Ishikawa (cell line): Measurements from ENCODE around the gene NR2C2AP.

Experiments used
- CREB1 ChIP-seq: IDR thresholded peaks from 2 replicates; pipeline ENCODE4 v1.6.1; 2012; ENCODE audit warnings: low read depth
- EP300 ChIP-seq: IDR thresholded peaks from 2 replicates; pipeline ENCODE4 v1.6.1; 2012; ENCODE audit warnings: borderline replicate concordance
- FOXM1 ChIP-seq: IDR thresholded peaks from 2 replicates; pipeline ENCODE4 v1.6.1; 2012; ENCODE audit warnings: low read depth, borderline replicate concordance
- MAX ChIP-seq: IDR thresholded peaks from 2 replicates; pipeline ENCODE4 v1.6.1; 2012
- RAD21 ChIP-seq: IDR thresholded peaks from 2 replicates; pipeline ENCODE4 v1.6.1; 2012; ENCODE audit warnings: low read depth
- TAF1 ChIP-seq: IDR thresholded peaks from 2 replicates; pipeline ENCODE4 v1.6.1; 2012; ENCODE audit warnings: low read depth, mild to moderate bottlenecking
- TCF12 ChIP-seq: IDR thresholded peaks from 2 replicates; pipeline ENCODE4 v1.6.1; 2012; ENCODE audit warnings: low read depth
- TEAD4 ChIP-seq: IDR thresholded peaks from 2 replicates; pipeline ENCODE4 v1.6.1; 2012
- TF ChIP-seq, protein P1 (sequence below): IDR thresholded peaks from 2 replicates; pipeline ENCODE4 v1.6.1; 2012; ENCODE audit warnings: low read depth, mild to moderate bottlenecking
- TF ChIP-seq, protein P2 (sequence below): IDR thresholded peaks from 2 replicates; pipeline ENCODE4 v1.6.1; 2012

DNA sequence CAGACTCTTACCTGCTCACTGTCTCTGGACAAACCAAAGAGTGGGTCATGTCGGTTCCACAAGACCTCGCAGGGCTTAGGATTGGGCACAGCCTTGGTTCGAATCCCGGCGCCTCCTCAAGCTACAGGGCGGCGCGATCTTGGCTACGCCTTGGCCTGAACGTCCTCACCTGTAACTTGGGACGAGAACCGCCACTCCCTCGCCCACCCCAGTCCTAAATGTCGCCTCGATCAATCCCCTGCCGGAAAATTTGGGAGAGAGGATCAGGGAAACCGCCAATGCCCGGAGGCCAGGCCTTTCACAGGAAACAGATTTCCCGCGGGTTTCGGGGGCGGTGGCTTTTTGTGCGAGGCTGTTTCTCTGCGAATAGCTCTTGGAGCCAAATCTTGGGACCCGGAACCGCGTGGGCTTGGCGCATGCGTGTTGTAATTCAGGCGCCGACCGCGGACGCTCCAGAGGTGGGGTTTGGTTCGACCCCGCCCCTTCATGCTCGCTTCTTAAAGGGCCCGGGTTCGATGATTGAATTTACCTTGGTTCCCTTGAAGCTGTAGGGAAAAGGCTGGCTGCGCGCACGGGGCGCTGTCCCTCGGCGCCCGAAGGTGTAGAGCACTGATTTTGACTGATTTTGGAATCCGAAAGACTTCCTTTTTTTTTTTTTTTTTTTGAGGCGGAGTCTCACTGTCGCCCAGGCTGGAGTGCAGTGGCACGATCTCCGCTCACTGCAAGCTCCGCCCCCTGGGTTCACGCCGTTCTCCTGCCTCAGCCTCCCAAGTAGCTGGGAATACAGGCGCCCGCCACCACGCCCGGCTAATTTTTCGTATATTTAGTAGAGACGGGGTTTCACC, at the start of gene NR2C2AP:
- TF ChIP-seq, protein P1, sequence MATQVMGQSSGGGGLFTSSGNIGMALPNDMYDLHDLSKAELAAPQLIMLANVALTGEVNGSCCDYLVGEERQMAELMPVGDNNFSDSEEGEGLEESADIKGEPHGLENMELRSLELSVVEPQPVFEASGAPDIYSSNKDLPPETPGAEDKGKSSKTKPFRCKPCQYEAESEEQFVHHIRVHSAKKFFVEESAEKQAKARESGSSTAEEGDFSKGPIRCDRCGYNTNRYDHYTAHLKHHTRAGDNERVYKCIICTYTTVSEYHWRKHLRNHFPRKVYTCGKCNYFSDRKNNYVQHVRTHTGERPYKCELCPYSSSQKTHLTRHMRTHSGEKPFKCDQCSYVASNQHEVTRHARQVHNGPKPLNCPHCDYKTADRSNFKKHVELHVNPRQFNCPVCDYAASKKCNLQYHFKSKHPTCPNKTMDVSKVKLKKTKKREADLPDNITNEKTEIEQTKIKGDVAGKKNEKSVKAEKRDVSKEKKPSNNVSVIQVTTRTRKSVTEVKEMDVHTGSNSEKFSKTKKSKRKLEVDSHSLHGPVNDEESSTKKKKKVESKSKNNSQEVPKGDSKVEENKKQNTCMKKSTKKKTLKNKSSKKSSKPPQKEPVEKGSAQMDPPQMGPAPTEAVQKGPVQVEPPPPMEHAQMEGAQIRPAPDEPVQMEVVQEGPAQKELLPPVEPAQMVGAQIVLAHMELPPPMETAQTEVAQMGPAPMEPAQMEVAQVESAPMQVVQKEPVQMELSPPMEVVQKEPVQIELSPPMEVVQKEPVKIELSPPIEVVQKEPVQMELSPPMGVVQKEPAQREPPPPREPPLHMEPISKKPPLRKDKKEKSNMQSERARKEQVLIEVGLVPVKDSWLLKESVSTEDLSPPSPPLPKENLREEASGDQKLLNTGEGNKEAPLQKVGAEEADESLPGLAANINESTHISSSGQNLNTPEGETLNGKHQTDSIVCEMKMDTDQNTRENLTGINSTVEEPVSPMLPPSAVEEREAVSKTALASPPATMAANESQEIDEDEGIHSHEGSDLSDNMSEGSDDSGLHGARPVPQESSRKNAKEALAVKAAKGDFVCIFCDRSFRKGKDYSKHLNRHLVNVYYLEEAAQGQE: no peak; the same call in 1 of the 2 replicates
- TF ChIP-seq TAF1: no peak; the same call in 1 of the 2 replicates
- TF ChIP-seq EP300: 0 out of 2 replicates have a peak, but pooled peaks have one; percentile 23
- no peak for TF ChIP-seq FOXM1
- TF ChIP-seq RAD21: no peak
- TF ChIP-seq MAX: peak; percentile 93
- no peak; the same call in 1 of the 2 replicates for TF ChIP-seq TEAD4
- peak; percentile 21; the same call in 1 of the 2 replicates for TF ChIP-seq TCF12
- TF ChIP-seq, protein P2, sequence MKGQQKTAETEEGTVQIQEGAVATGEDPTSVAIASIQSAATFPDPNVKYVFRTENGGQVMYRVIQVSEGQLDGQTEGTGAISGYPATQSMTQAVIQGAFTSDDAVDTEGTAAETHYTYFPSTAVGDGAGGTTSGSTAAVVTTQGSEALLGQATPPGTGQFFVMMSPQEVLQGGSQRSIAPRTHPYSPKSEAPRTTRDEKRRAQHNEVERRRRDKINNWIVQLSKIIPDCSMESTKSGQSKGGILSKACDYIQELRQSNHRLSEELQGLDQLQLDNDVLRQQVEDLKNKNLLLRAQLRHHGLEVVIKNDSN: no peak
- TF ChIP-seq CREB1: no peak
